ENCODE data around the gene WRNIP1. TPM values are rescaled to one million over a fixed set of nuclear protein-coding genes. Genes with fewer than 3 reads are reported as not detected.

The WRNIP1 gene
- total and polyA plus RNA-seq, 7 donors = 26.5 to 73.9 (median 48.9) TPM

DNA sequence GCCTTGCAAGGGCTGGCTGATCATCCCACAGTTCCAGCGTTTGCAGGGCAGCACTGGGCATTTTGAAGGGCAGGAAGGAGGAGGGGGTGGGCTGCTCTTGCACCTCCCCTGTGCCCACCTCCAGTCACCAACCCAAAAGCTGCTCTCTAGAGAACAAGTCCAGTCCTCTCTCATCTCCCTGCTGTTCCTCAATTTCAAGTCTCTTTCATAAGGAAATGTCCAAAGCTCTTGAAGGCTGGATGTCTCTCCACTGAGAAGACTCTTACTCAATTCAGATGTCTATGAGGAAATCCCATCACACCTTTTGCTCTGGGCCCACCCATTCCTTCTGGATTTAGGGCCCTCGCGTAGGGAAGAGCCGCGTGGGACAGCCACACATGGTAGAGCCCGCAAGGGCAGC, 31.7 kb downstream of the WRNIP1 start:
- no peak overlapping the region for H3K4me3 ChIP-seq
- peaks cover 2% of the 10 kb centered on the region for H3K4me1 ChIP-seq
- no peak for TF ChIP-seq CTCF (IDR thresholded peaks at IDR 0.05)
- no peaks in the 10 kb centered on the region for H3K27me3 ChIP-seq (ENCODE audit: insufficient read depth in 3 of 3, low read length in 2 of 3)
- no peaks in the 10 kb centered on the region for H3K36me3 ChIP-seq (ENCODE audit: insufficient read depth in 1 of 2, low read depth in 1 of 2)
- intact Hi-C loops (cut with DNase I) = loop anchor here in 1 of 2 donors (10.0 kb wide), 1 partner anchor 138 kb away; no protein-coding TSS in a partner anchor
- ATAC-seq (no peak), DNase-seq (no peak)
- H3K27ac ChIP-seq = no peak overlapping the region
- H3K9me3 ChIP-seq = no peaks in the 10 kb centered on the region
- WGBS, 3 donors = 70 to 79% (median 75%) methylated on average over 6 of the region's 6 CpGs

- intact Hi-C loops (cut with DNase I) = loop anchor here in 1 of 2 donors (10.0 kb wide), 1 partner anchor 137 kb away; no protein-coding TSS in a partner anchor
- ATAC-seq (peak in 1 of 4 donors; percentile 24), DNase-seq (no peak)
Observed at GRCh38 chr6:2797564-2798031, 32.4 kb downstream of the WRNIP1 start.

GRCh38 chr6:2798586-2799134, 33.5 kb downstream of the WRNIP1 start:
- Histone ChIP-seq H3K27me3 (ENCODE audit: insufficient read depth in 3 of 3, low read length in 2 of 3) (no peaks in the 10 kb centered on the region), H3K9me3 (no peaks in the 10 kb centered on the region), H3K27ac (no peak overlapping the region), H3K4me3 (no peak overlapping the region), H3K4me1 (no peaks in the 10 kb centered on the region), H3K36me3 (ENCODE audit: insufficient read depth in 1 of 2, low read depth in 1 of 2) (no peaks in the 10 kb centered on the region)
- no peak for TF ChIP-seq CTCF (IDR thresholded peaks at IDR 0.05)
- ATAC-seq (no peak), DNase-seq (no peak)
- intact Hi-C loops (cut with DNase I) = loop anchor here in 1 of 2 donors (10.0 kb wide), 1 partner anchor 136 kb away; no protein-coding TSS in a partner anchor
- 65 to 84% (median 68%) methylated on average over 11 of the region's 11 CpGs for WGBS, 3 donors

More at GRCh38 chr6:2797564-2798031, 32.4 kb downstream of the WRNIP1 start:
- no peaks in the 10 kb centered on the region for H3K27me3 ChIP-seq (ENCODE audit: insufficient read depth in 3 of 3, low read length in 2 of 3)
- H3K36me3 ChIP-seq (ENCODE audit: insufficient read depth in 1 of 2, low read depth in 1 of 2) = no peaks in the 10 kb centered on the region
- H3K4me1 ChIP-seq = no peaks in the 10 kb centered on the region
- TF ChIP-seq CTCF (IDR thresholded peaks at IDR 0.05) = no peak
- H3K4me3 ChIP-seq = no peak overlapping the region
- H3K27ac ChIP-seq = no peak overlapping the region
- 31 to 48% (median 32%) methylated on average over 3 of the region's 3 CpGs for WGBS, 3 donors
- no peaks in the 10 kb centered on the region for H3K9me3 ChIP-seq

DNA sequence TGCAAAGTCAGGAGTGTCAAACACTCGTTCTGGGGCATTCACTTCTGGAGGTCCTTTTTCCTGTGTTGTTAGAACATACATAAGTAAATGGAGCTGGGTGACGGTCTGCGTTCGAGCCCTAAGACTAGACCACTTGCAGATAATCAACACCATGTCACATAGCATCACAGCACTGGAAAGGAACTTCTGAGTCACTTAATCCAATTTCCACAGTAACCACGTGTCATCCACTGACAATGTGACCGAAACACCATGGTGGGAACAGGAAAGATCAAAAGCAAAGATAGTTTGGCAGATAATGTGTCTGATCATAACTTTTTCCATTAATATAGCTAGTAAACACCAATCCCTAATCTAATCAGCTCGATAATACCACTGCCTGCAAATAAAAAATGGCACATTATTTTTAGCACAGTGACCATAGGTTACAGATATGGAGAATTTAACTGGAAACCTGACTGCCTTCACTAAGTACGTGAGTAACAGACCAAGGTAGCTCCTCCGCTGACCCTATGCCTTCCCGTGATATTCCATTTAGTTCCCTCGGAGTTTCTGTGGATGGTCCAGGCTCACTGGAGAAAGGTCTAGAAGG, 34.8 kb downstream of the WRNIP1 start:
- Histone ChIP-seq H3K27me3 (ENCODE audit: insufficient read depth in 3 of 3, low read length in 2 of 3) (no peaks in the 10 kb centered on the region), H3K4me1 (no peaks in the 10 kb centered on the region), H3K27ac (no peak overlapping the region), H3K36me3 (ENCODE audit: insufficient read depth in 1 of 2, low read depth in 1 of 2) (no peaks in the 10 kb centered on the region), H3K4me3 (no peak overlapping the region), H3K9me3 (no peaks in the 10 kb centered on the region)
- DNase-seq (no peak), ATAC-seq (peak; percentile 54 to 72 (median 58))
- TF ChIP-seq CTCF (IDR thresholded peaks at IDR 0.05) = no peak
- intact Hi-C loops (cut with DNase I) = loop anchor here in 1 of 2 donors (10.0 kb wide), 1 partner anchor 135 kb away; no protein-coding TSS in a partner anchor
- WGBS, 3 donors = 57 to 73% (median 64%) methylated on average over 11 of the region's 11 CpGs
